ENCODE results near the gene CCHCR1. TPM values are rescaled to one million over a fixed set of nuclear protein-coding genes. Genes with fewer than 3 reads are reported as not detected.

Gene CCHCR1
- total and polyA plus RNA-seq, 2 of the 13 experiments (the other 11 are each of a cell fraction or from before 2014, with no cell fraction given): 14.6 to 28.2 TPM

- Histone ChIP-seq H2AFZ (ENCODE audit: low read length) (no peak overlapping the region), H4K20me1 (ENCODE audit: insufficient read depth, low read length) (no peaks in the 10 kb centered on the region), H3K36me3 (replicated peaks in 1 of 2; ENCODE audit: control insufficient read depth in 1 of 2, insufficient read depth in 2 of 2, low read length in 2 of 2) (no peaks in the 10 kb centered on the region), H3K9ac (ENCODE audit: insufficient read depth, low read depth, low read length) (no peak overlapping the region), H3K27ac (ENCODE audit: extremely low read length, insufficient read depth, low read length) (no peak overlapping the region), H3K9me3 (ENCODE audit: low read length) (no peaks in the 10 kb centered on the region), H3K27me3 (ENCODE audit: control insufficient read depth in 1 of 2, insufficient read depth in 2 of 2, low read length in 2 of 2) (peaks cover 0 to 23% of the 10 kb centered on the region in 2 experiments; a peak in 3 of 5 replicates), H3K4me3 (replicated peaks in 1 of 3; ENCODE audit: insufficient read depth in 1 of 3, low read depth in 2 of 3, low read length in 3 of 3) (no peak overlapping the region), H3K4me2 (ENCODE audit: low read depth, low read length) (no peak overlapping the region), H3K4me1 (ENCODE audit: insufficient read depth, low read length) (no peaks in the 10 kb centered on the region), H3K79me2 (ENCODE audit: insufficient read depth, low read length) (no peaks in the 10 kb centered on the region)
- POLR2A ChIA-PET: no interaction called here
- in situ Hi-C loops (cut with HindIII; ENCODE audit: extremely low pct_ligation_motif_present, low pct_unique_long_range_greater_than_20kb): no loop called here
- ATAC-seq (no peak), FAIRE-seq (no peak), DNase-seq (ENCODE audit: low spot score) (no peak)
- BruUV-seq (replicated peaks): no TSS peak
- 47% methylated on average over 3 of the region's 3 CpGs for WGBS (ENCODE audit: low lambda C conversion rate)
- intact Hi-C loops (cut with micrococcal nuclease; ENCODE audit: unreplicated experiment): no loop called here
- CTCF ChIA-PET (ENCODE audit: low intra/inter-chr PET ratio, low total read pairs): no interaction called here
- no peak for TF ChIP-seq MTA1 (CRISPR knock-in tag; IDR thresholded peaks at IDR 0.05; ENCODE audit: borderline replicate concordance)
- TF ChIP-seq MXD3 (CRISPR knock-in tag; IDR thresholded peaks at IDR 0.05): no peak
- TF ChIP-seq MXD1 (CRISPR knock-in tag; IDR thresholded peaks at IDR 0.05): no peak
- TF ChIP-seq, protein P1, sequence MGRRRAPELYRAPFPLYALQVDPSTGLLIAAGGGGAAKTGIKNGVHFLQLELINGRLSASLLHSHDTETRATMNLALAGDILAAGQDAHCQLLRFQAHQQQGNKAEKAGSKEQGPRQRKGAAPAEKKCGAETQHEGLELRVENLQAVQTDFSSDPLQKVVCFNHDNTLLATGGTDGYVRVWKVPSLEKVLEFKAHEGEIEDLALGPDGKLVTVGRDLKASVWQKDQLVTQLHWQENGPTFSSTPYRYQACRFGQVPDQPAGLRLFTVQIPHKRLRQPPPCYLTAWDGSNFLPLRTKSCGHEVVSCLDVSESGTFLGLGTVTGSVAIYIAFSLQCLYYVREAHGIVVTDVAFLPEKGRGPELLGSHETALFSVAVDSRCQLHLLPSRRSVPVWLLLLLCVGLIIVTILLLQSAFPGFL (CRISPR knock-in tag; IDR thresholded peaks at IDR 0.05): no peak
- no peak for TF ChIP-seq NCOR1 (IDR thresholded peaks at IDR 0.05; ENCODE audit: borderline replicate concordance, low read length)
- TF ChIP-seq ZNF333 (CRISPR knock-in tag; IDR thresholded peaks at IDR 0.05; ENCODE audit: borderline replicate concordance): no peak
- no peak for TF ChIP-seq TRIM24 (CRISPR knock-in tag; IDR thresholded peaks at IDR 0.05)
- TF ChIP-seq, protein P2, sequence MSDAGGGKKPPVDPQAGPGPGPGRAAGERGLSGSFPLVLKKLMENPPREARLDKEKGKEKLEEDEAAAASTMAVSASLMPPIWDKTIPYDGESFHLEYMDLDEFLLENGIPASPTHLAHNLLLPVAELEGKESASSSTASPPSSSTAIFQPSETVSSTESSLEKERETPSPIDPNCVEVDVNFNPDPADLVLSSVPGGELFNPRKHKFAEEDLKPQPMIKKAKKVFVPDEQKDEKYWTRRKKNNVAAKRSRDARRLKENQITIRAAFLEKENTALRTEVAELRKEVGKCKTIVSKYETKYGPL (CRISPR knock-in tag; IDR thresholded peaks at IDR 0.05): no peak
- TF ChIP-seq ZFP36 (IDR thresholded peaks at IDR 0.05; ENCODE audit: borderline replicate concordance, low read depth, low read length, partially characterized antibody): no peak
- TF ChIP-seq, protein P3, sequence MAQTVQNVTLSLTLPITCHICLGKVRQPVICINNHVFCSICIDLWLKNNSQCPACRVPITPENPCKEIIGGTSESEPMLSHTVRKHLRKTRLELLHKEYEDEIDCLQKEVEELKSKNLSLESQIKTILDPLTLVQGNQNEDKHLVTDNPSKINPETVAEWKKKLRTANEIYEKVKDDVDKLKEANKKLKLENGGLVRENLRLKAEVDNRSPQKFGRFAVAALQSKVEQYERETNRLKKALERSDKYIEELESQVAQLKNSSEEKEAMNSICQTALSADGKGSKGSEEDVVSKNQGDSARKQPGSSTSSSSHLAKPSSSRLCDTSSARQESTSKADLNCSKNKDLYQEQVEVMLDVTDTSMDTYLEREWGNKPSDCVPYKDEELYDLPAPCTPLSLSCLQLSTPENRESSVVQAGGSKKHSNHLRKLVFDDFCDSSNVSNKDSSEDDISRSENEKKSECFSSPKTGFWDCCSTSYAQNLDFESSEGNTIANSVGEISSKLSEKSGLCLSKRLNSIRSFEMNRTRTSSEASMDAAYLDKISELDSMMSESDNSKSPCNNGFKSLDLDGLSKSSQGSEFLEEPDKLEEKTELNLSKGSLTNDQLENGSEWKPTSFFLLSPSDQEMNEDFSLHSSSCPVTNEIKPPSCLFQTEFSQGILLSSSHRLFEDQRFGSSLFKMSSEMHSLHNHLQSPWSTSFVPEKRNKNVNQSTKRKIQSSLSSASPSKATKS (CRISPR knock-in tag; IDR thresholded peaks at IDR 0.05): no peak
- TF ChIP-seq ZNF121 (CRISPR knock-in tag; IDR thresholded peaks at IDR 0.05): no peak
- TF ChIP-seq SRSF4 (IDR thresholded peaks at IDR 0.05; ENCODE audit: low read depth, low read length, poor library complexity, severe bottlenecking): no peak
- TF ChIP-seq NFKBIZ (CRISPR knock-in tag; IDR thresholded peaks at IDR 0.05): no peak
- TF ChIP-seq ZSCAN20 (CRISPR knock-in tag; IDR thresholded peaks at IDR 0.05; ENCODE audit: borderline replicate concordance): no peak
- no peak for TF ChIP-seq HNF4A (CRISPR knock-in tag; IDR thresholded peaks at IDR 0.05)
- TF ChIP-seq ZNF10 (CRISPR knock-in tag; IDR thresholded peaks at IDR 0.05; ENCODE audit: borderline replicate concordance, low read depth): no peak
- TF ChIP-seq ATM (IDR thresholded peaks at IDR 0.05; ENCODE audit: borderline replicate concordance): no peak
- TF ChIP-seq GABPB1 (CRISPR knock-in tag; IDR thresholded peaks at IDR 0.05): no peak
Measured at GRCh38 chr6:31130751-31131150, 26.9 kb downstream of the CCHCR1 start.

Measured in HepG2 (cell line).